HG02642 (cell line): ENCODE results near the gene MRC2.
"Not testable (repeated sequence)": the region's sequence is repeated elsewhere in the genome, so short reads cannot be mapped to it uniquely, and the experiment has no call there.

ENCODE experiments used
- ATAC-seq: cut with Tn5 transposase; IDR thresholded peaks from one replicate; pipeline ENCODE4 v1.9.1; 2021; ENCODE audit warnings: mild to moderate bottlenecking; ENCODE audit not compliant: unreplicated experiment, poor library complexity

The MRC2 gene

DNA sequence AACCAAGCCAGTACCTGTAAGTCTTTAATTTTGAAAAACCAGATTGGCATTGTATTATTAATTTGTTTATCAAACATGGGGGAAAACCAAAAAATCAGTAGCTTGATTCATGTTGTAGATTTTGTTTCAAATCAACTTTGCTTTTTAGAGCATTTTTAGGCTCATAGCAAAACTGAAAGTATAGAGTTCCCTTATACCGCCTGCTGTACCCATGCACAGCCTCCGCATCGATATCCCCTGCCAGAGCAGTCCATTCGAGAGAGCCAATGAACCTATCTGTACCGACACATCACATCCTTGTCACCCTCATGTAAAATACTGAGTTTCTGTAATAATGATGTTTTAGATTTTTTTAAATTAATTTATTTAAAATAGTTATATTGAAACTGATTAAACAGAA, 16.2 kb upstream of the MRC2 start:
- ATAC-seq, result peak; percentile 76

- no peak for ATAC-seq
Observed at GRCh38 chr17:62611728-62612127, 15.7 kb upstream of the MRC2 start.

DNA sequence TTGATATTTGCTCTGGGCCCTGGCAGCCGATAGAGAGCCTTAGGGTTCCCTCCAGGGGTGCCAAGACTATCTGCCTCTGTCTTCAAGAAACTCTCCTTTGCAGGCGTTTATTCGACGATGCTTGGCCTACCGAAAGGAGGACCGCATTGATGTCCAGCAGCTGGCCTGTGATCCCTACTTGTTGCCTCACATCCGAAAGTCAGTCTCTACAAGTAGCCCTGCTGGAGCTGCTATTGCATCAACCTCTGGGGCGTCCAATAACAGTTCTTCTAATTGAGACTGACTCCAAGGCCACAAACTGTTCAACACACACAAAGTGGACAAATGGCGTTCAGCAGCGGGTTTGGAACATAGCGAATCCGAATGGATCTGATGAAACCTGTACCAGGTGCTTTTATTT, 15.2 kb upstream of the MRC2 start:
- not testable (repeated sequence) for ATAC-seq

GRCh38 chr17:62613095-62613494, 14.4 kb upstream of the MRC2 start:
- ATAC-seq, result not testable (repeated sequence)

- no peak for ATAC-seq
Observed at GRCh38 chr17:62614142-62614541, 13.3 kb upstream of the MRC2 start.

GRCh38 chr17:62615503-62615902, 12.0 kb upstream of the MRC2 start:
- ATAC-seq, result no peak

DNA sequence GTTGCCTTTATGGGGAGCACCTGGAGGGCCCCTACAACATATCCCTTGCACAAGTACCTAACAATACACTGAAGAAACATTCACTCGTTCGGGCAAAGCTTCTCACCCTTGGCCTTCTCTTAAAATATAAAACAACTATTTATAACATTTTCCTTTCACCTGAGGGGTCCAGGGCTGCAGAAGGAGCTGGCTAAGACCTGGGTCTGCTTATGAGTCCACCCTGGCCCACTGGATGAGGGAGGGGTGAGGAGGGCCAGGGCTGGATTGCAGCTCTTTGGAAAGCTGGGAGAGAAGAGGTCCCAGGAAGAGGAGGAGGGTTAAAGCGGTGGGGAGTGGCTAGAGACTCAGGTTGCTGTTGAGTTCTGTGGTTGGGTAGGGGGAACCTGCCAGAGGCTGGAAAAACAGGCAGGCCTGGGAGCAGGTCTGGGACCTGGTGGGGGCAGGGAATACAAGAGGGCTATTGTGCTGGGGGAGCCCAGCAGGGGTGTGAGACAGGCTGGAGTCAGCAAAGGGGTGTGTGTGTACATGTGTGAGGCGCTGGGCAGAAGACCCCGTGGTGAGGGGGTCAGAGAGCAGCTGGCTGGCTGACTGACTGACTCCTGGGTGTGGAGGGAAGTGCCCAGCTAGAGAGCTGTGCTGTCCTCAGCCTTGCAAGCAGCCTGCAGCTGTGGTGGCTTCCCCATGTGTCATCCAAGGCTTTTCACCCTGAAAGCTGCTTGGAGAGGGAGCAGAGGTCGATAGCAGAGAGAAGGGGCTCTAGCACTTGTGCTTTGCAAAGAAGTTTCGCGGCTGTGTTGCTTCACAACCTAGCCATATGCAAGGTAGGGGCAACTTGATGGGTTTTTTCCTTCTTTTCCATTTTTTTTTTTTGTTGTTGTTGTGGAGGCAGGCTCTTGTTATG, 10.2 kb upstream of the MRC2 start:
- no peak for ATAC-seq

DNA sequence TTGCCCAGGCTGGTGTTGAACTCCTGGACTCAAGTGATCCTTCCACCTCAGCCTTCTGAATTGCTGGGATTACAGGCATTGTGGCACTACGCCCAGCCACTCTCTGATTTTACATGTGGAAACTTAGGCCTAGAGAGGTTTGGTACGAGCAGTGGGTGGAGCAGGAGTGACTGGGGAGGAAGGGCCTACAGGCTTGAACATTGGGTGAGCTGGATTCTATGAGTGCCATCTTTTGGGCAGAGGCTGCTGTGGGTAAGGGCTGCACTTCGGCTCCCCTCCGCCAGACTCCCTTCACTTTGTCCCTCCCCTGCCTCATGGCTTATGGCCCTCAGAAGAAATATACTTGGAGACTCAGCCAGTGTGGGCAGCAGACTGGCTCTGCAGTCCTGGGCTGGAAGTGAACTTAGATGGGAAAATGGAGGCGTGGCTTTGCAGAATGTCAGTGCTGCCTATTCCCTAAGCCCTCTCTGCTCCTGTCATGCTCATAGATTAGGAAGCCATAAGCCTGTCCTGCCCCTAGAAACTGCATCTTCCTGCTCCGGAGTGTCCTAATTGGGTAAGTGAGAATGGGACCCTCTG, 9.5 kb upstream of the MRC2 start:
- no peak for ATAC-seq

- ATAC-seq, result no peak
Observed at GRCh38 chr17:62618647-62619416, 8.6 kb upstream of the MRC2 start.

GRCh38 chr17:62619417-62620155, 7.9 kb upstream of the MRC2 start:
- no peak for ATAC-seq

DNA sequence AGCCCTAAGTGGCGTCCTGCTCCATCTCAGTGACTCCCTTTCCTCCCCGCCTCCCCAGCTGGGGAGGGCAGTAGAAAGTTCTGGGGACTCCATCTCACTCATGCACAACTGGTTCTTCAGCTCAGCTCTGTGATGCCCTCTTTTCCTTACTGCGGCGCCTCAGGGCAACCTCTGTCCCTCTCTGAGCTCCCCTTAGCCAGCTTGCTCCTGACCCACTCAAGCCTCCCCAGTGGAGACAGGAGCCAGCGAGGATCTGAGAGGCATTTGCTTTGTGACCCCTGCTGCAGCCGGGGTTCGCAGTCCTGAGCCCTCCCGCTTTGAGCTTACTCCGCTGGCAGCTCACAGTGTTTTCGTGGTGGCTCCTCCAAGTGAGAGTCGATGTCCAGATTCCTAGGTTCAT, 6.2 kb upstream of the MRC2 start:
- ATAC-seq, result no peak

DNA sequence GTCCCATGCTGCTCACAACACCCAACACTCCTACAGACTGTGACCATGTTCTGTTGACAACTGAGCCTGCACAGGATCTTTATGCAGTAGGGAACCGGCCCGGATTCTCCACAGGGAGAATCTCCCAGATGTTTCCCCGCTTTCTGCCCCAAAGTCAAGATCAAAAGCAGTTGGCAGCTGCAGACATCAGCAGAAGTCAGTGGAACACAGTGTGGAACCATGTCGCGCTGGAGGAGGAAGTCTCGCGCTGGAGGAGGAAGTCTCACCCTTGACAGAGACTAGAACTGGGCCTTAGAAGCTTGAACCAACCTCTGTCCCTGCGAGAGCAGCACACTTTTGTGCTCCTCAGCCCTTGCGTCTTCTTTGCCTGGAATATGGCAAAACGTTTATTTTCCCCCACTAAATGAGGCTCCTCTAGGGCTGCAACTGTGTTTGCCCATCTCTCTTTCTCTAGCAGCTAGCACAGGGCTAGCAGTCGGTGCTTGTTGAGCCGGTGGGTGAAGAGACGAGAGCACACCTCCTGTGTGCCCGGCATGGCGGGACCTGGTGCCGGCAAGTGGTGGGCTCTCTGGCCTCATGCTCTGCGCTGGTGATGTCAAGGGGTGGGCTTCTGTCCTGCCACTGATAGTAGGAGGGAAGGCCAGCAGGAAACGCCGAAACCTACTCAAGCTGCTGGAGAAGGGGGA, 2.1 kb upstream of the MRC2 start:
- ATAC-seq, result no peak

DNA sequence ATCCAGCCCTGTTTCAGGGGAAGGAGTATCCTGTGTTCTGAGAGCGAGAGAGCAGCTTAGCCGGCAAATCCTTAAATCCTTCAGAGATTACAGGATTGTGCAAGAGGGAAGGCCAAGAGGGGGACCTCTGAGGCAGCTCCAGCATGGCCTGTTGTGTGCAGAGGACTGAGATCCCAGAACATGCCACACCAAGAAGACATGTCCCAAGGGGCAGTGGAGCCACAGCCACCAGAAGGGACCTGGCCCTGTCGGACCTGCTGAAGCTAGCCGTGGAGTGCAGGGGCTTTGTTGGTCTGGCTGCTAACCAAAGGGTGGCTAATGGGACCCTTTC, 1.6 kb upstream of the MRC2 start:
- ATAC-seq, result no peak

DNA sequence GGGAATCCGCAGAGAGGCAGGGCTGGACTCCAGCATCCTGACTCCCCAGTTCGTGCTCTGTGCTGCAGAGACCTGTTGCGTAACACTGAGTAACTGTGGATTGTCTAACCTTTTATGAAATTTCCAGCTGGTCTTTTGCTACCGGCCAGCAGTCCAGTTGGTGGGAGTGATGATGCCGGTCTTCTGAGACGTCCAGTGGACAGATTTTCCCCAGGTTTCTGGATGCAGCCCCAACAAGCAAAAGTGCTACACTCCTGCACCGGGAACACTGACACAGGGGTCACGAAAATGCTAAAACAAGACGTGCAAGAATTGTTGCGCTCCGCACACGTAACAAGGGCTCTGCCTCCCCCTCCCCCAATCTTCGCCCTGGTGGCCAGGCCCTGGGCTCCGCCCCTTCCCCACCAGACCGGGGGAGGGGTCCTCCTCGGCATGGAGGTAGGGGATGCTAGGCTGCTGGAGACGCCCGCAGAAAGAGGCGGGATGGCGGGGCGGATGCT, 701 bp upstream of the MRC2 start:
- no peak for ATAC-seq

DNA sequence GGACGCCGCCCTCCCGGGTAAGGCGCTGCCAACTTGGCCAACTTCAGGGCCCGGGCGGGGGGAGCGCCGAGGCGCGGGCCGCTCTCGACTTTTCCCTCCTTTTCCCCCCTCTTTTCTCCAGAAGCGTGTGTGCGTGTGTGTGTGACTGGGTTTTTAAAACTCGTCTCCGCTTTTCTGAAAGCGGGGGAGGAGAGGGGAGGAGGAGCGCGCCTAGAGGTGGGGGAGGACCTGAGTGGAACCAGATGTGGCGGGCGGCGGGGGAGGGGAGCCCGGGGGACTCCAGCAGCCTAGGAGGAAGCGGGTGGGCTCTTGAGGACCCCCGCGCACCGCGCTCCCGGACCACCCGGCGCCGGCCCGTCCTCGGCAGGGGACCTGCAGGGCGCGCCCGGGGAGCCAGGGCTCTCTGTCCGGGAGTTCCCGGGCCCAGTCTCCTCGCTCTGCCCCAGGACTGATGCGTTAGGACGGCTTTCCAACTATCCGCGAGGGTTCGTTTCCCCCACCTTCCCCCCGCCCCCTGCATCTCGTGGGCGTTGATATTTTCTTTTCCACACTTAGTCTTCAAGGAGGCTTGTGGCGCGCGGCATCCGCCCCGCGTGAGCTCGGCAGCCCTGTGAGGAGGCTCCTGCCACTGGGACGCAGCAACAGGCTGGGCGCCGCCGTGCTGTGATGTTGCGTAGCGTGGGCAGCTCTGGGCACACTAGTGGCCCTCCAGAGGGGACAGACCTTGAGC, 599 bp downstream of the MRC2 start:
- peak; percentile 31 for ATAC-seq

DNA sequence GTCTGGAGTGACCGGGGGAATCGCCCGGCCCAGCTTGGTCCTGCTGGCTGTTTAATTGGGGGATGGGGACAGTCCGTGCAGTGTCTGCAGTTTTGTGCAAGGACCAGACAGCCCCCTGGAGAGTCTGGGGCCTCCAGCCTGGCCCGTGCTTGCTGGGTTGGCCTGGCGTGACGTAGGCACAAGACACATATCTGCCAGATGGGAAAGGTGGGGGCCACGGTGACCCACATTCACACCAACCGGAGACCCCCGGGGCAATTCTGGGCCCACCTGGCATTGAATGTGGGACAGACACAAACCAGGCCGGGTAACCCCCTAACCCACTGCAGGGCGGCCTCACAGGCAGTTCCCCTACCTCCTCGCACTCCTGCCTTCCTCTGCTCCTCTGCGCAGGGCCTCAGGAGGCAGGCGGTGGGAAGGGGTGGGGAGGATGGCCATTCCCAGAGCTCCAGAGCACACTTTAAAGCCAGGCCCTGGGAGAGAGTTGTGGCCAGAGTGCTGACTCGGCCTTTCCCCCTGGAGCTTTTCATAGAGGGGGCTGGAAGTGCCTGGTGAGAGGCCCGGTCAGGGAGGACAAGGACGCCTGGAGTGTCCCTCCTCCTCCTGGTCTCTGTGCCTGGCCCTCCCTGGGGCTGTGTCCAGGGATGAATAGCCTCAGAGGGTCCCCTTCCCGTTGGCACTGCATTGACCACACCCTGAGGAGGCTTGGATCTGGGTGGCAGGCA, 1.5 kb downstream of the MRC2 start:
- no peak for ATAC-seq

DNA sequence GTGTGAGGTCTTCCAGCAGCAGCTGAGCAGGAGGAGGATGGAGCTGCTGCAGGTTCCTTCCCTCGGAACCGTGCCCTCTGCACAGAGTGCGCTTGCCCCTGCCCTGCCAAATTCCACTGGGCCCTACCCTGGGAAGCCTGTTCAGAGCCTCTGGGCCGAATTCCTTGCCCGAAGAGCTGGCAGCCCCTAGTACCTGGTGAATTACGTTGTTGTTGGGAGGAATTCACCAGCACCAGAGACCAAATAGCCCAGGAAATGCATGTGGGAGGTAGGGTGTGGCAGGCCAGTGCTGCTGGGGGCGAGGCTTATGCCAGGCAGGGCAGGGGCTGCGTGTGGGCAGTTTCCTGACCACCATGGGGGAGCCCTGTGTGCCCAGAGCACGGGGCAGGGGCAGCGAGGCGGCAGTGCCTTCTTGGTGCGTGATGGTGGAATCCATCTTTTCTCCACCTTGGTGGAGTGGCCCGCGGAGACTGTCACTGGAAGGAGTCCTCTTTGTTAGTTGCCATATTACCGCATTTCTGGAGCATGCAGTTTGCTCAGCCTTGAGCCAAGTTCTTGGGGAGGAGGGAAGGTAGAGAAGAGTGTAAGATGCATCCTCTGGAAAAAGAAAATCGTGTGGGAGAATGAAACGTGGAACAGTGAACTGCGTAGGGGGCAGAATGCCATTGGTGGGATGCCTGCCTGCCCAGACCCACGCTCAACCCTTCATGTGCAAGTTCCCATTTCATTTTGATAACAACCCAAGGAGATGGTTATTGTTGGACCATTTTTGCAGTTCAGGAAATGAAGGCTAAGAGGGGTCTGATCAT, 2.3 kb downstream of the MRC2 start:
- no peak for ATAC-seq
